Measurements from ENCODE around the gene ANGPTL7. TPM values are rescaled to one million over a fixed set of nuclear protein-coding genes. Genes with fewer than 3 reads are reported as not detected.

ANGPTL7 gene
- total and polyA plus RNA-seq, 10 of the 15 experiments (the other 5 are each of a cell fraction or from before 2014, with no cell fraction given): 0.09 TPM; not detected in 9

DNA sequence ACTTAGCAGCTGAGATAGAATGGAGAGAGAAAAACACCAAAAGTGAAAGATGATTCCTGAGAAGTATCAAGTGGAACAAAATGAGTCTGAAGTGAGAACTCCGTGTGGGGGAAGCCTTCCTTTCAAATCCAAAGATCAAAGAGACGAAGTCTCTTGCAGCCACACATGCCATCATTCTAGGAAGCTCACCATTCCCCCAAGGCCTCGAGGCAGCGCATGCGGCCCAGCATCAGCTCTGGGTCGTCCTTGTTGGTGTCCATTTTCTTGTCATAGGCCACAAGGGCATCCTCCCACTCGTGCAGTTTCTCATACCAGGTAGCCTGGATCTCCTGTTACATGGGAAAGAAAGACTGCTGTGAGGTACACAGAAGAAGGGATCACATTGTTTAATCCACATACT lies 32.2 kb upstream of the ANGPTL7 start:
- Histone ChIP-seq H3K9ac (ENCODE audit: control insufficient read depth, insufficient read depth, low read length) (no peak overlapping the region), H3K9me3 (replicated peaks; ENCODE audit: control insufficient read depth, insufficient read depth, low read length) (no peaks in the 10 kb centered on the region), H3K27ac (ENCODE audit: control insufficient read depth, insufficient read depth) (no peak overlapping the region), H4K20me1 (ENCODE audit: control insufficient read depth, insufficient read depth) (no peaks in the 10 kb centered on the region; the same call in 1 of the 2 replicates), H3K4me2 (ENCODE audit: control insufficient read depth, insufficient read depth) (no peak overlapping the region), H3K79me2 (ENCODE audit: control insufficient read depth, insufficient read depth, low read length) (no peaks in the 10 kb centered on the region), H2AFZ (ENCODE audit: control insufficient read depth, low read depth, low read length) (no peak overlapping the region), H3K4me1 (ENCODE audit: control insufficient read depth, insufficient read depth, low read length) (no peaks in the 10 kb centered on the region), H3K36me3 (ENCODE audit: control insufficient read depth in 2 of 2, insufficient read depth in 2 of 2, low read length in 1 of 2) (peaks cover 4 to 23% of the 10 kb centered on the region in 2 experiments), H3K4me3 (no peak overlapping the region), H3K27me3 (replicated peaks in 1 of 2; ENCODE audit: control insufficient read depth in 2 of 2, insufficient read depth in 2 of 2, low read length in 1 of 2) (no peaks in the 10 kb centered on the region)
- SMC1A ChIA-PET (ENCODE audit: uncharacterized antibody, unreplicated experiment): interaction anchor here (1.0 kb wide), 1 partner anchor 119 kb away, joined by 3 read pairs; no protein-coding TSS in a partner anchor
- FAIRE-seq (no peak), DNase-seq (ENCODE audit: low read depth, low spot score) (no peak), ATAC-seq (no peak)
- CTCF ChIA-PET: interaction anchor here (0.9 to 1.0 kb wide), 2 partner anchors 28 to 119 kb away, joined by 3 read pairs; no protein-coding TSS in a partner anchor
- TF ChIP-seq, protein P1, sequence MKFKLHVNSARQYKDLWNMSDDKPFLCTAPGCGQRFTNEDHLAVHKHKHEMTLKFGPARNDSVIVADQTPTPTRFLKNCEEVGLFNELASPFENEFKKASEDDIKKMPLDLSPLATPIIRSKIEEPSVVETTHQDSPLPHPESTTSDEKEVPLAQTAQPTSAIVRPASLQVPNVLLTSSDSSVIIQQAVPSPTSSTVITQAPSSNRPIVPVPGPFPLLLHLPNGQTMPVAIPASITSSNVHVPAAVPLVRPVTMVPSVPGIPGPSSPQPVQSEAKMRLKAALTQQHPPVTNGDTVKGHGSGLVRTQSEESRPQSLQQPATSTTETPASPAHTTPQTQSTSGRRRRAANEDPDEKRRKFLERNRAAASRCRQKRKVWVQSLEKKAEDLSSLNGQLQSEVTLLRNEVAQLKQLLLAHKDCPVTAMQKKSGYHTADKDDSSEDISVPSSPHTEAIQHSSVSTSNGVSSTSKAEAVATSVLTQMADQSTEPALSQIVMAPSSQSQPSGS (IDR thresholded peaks at IDR 0.05; ENCODE audit: low read length): no peak
- TF ChIP-seq DPF2 (IDR thresholded peaks at IDR 0.05) (no peak), CREM (IDR thresholded peaks at IDR 0.05; ENCODE audit: low read depth) (no peak), RUNX3 (IDR thresholded peaks at IDR 0.05; ENCODE audit: low read length) (no peak), ZNF24 (IDR thresholded peaks at IDR 0.05) (no peak), JUNB (IDR thresholded peaks at IDR 0.05) (no peak), CBX5 (IDR thresholded peaks at IDR 0.05; ENCODE audit: low read depth) (no peak), MEF2A (IDR thresholded peaks at IDR 0.05; ENCODE audit: insufficient read depth, low read depth, low read length) (no peak), JUND (IDR thresholded peaks at IDR 0.05; ENCODE audit: low read depth, low read length) (no peak), NFIC (IDR thresholded peaks at IDR 0.05; ENCODE audit: low read depth, low read length) (no peak), POU2F2 (IDR thresholded peaks at IDR 0.05; ENCODE audit: borderline replicate concordance, low read depth, low read length) (no peak)
- TF ChIP-seq, protein P2, sequence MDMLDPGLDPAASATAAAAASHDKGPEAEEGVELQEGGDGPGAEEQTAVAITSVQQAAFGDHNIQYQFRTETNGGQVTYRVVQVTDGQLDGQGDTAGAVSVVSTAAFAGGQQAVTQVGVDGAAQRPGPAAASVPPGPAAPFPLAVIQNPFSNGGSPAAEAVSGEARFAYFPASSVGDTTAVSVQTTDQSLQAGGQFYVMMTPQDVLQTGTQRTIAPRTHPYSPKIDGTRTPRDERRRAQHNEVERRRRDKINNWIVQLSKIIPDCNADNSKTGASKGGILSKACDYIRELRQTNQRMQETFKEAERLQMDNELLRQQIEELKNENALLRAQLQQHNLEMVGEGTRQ (IDR thresholded peaks at IDR 0.05; ENCODE audit: borderline replicate concordance, low read depth, low read length): no peak
- TF ChIP-seq, protein P3, sequence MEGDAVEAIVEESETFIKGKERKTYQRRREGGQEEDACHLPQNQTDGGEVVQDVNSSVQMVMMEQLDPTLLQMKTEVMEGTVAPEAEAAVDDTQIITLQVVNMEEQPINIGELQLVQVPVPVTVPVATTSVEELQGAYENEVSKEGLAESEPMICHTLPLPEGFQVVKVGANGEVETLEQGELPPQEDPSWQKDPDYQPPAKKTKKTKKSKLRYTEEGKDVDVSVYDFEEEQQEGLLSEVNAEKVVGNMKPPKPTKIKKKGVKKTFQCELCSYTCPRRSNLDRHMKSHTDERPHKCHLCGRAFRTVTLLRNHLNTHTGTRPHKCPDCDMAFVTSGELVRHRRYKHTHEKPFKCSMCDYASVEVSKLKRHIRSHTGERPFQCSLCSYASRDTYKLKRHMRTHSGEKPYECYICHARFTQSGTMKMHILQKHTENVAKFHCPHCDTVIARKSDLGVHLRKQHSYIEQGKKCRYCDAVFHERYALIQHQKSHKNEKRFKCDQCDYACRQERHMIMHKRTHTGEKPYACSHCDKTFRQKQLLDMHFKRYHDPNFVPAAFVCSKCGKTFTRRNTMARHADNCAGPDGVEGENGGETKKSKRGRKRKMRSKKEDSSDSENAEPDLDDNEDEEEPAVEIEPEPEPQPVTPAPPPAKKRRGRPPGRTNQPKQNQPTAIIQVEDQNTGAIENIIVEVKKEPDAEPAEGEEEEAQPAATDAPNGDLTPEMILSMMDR (IDR thresholded peaks at IDR 0.05 in 2 of 3, conservative IDR thresholded peaks at IDR 0.05 in 1 of 3; ENCODE audit: control insufficient read depth in 2 of 3, extremely low read depth in 1 of 3, insufficient read depth in 1 of 3, low read depth in 3 of 3, low read length in 3 of 3): no peak
- TF ChIP-seq, protein P4, sequence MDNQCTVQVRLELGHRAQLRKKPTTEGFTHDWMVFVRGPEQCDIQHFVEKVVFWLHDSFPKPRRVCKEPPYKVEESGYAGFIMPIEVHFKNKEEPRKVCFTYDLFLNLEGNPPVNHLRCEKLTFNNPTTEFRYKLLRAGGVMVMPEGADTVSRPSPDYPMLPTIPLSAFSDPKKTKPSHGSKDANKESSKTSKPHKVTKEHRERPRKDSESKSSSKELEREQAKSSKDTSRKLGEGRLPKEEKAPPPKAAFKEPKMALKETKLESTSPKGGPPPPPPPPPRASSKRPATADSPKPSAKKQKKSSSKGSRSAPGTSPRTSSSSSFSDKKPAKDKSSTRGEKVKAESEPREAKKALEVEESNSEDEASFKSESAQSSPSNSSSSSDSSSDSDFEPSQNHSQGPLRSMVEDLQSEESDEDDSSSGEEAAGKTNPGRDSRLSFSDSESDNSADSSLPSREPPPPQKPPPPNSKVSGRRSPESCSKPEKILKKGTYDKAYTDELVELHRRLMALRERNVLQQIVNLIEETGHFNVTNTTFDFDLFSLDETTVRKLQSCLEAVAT (IDR thresholded peaks at IDR 0.05): no peak
- no TSS peak for BruUV-seq (replicated peaks)
- POLR2A ChIA-PET: no interaction called here
- WGBS (ENCODE audit: insufficient coverage, insufficient replicate concordance, low lambda C conversion rate, missing lambda C conversion rate): 91% methylated on average over 7 of the region's 7 CpGs
- RAD21 ChIA-PET (ENCODE audit: unreplicated experiment): no interaction called here
- intact Hi-C loops (cut with micrococcal nuclease; ENCODE audit: unreplicated experiment): no loop called here
- in situ Hi-C loops (cut with MboI): no loop called here

Measured in GM12878 (cell line).